HL-60 (cell line): ENCODE results near the gene BDKRB1.

Experiments
- CTCF ChIP-seq: IDR thresholded peaks from one replicate; pipeline ENCODE4 v1.5.1; 2011; ENCODE audit warnings: low read length, control low read depth, inconsistent platforms; ENCODE audit not compliant: insufficient read depth
- GABPA ChIP-seq: IDR thresholded peaks from 2 replicates; pipeline ENCODE4 v1.6.1; 2012; ENCODE audit warnings: low read depth
- POLR2AphosphoS5 ChIP-seq: IDR thresholded peaks from 2 replicates; pipeline ENCODE4 v1.6.1; 2012; ENCODE audit warnings: low read depth
- REST ChIP-seq: IDR thresholded peaks from 2 replicates; pipeline ENCODE4 v1.6.1; 2012; ENCODE audit warnings: low read depth; ENCODE audit not compliant: insufficient replicate concordance
- SPI1 ChIP-seq: IDR thresholded peaks from 2 replicates; pipeline ENCODE4 v1.6.1; 2012; ENCODE audit warnings: low read depth, mild to moderate bottlenecking, borderline replicate concordance

- TF ChIP-seq CTCF (no peak), REST (no peak), GABPA (no peak), POLR2AphosphoS5 (no peak), SPI1 (no peak)
These were observed 43.1 kb upstream of the BDKRB1 start for GRCh38 chr14:96212896-96213295.
